A549 (cell line): ENCODE data around the gene MAP2K6. TPM values are rescaled to one million over a fixed set of nuclear protein-coding genes. Genes with fewer than 3 reads are reported as not detected.

Experiments
- ATAC-seq, 2 experiments: fragments of 200-7000 bp in 1 of 2; fragments of >200 bp in 1 of 2; cut with Nextera tagmentation in 1 of 2; cut with Tn5 transposase in 1 of 2; 3 replicates each; pipeline versions ENCODE4 v1.8.0 to v1.9.1; 2018 to 2020; ENCODE audit warnings: mild to moderate bottlenecking in 1 of 2, moderate library complexity in 1 of 2
- CTCF ChIA-PET: fragments of 300-600 bp; sonication (Branson Sonifier 250); formaldehyde crosslinking; extraction: SDS; loops from one replicate; lab custom pipeline; 2021; ENCODE audit warnings: antibody characterized with exemption, inconsistent platforms; lab: Yijun Ruan, JAX
- POLR2A ChIA-PET: fragments of 350-600 bp; formaldehyde crosslinking; extraction: SDS; loops from one replicate; lab custom pipeline; 2021; ENCODE audit warnings: antibody characterized with exemption, inconsistent platforms; lab: Yijun Ruan, JAX
- DNase-seq, 2 experiments: peaks; one replicate each; pipeline versions ENCODE4 v3.0.0 to v3.0.0-alpha.2; 2011 to 2016; ENCODE audit warnings: low read depth in 1 of 2, low spot score in 1 of 2
- FAIRE-seq: peaks from 2 replicates; lab custom pipeline; 2011; peaks lifted over from hg19 to GRCh38; lab: Jason Lieb, UNC
- H3K27ac ChIP-seq, 2 experiments: fragments of >200 bp; sonication (Bioruptor Twin); formaldehyde crosslinking; 3 replicates each; pipeline ENCODE4 v1.5.1; 2016 to 2017
- H3K4me1 ChIP-seq: fragments of >200 bp; sonication (Bioruptor Twin); formaldehyde crosslinking; 3 replicates; pipeline ENCODE4 v1.6.1; 2016
- H3K4me2 ChIP-seq: fragments of >200 bp; sonication (Bioruptor Twin); formaldehyde crosslinking; 3 replicates; pipeline ENCODE4 v1.6.1; 2016
- H3K4me3 ChIP-seq: fragments of >200 bp; sonication (Bioruptor Twin); formaldehyde crosslinking; 3 replicates; pipeline ENCODE4 v1.5.1; 2016
- H3K9me3 ChIP-seq: fragments of >200 bp; sonication (Bioruptor Twin); formaldehyde crosslinking; 3 replicates; pipeline ENCODE4 v1.6.1; 2016
- CBX2 ChIP-seq: fragments of 200-600 bp; sonication (generic); IDR thresholded peaks from 2 replicates; pipeline ENCODE4 v1.6.1; 2016; ENCODE audit warnings: low read depth, mild to moderate bottlenecking, borderline replicate concordance
- CEBPB ChIP-seq, 2 experiments: fragments of >200 bp in 1 of 2; sonication (Bioruptor Twin) in 1 of 2; formaldehyde crosslinking in 1 of 2; IDR thresholded peaks; 2 replicates each; pipeline ENCODE4 v1.6.1; 2012 to 2016
- CHD4 ChIP-seq: fragments of 200-600 bp; sonication (generic); IDR thresholded peaks from 2 replicates; pipeline ENCODE4 v1.6.1; 2016; ENCODE audit warnings: antibody characterized with exemption, mild to moderate bottlenecking, borderline replicate concordance
- ESRRA ChIP-seq: fragments of 150-350 bp; IDR thresholded peaks from 2 replicates; pipeline ENCODE4 v1.6.1; 2014; ENCODE audit warnings: mild to moderate bottlenecking, low read length, borderline replicate concordance
- HDAC2 ChIP-seq: fragments of 200-600 bp; sonication (generic); IDR thresholded peaks from 2 replicates; pipeline ENCODE4 v1.6.1; 2016
- HEYL ChIP-seq: fragments of 250-450 bp; sonication (Bioruptor Pico); IDR thresholded peaks from 2 replicates; pipeline ENCODE4 v1.8.0; 2021; ENCODE audit warnings: mild to moderate bottlenecking, moderate library complexity
- HOXA7 ChIP-seq: fragments of 250-450 bp; sonication (Bioruptor Pico); IDR thresholded peaks from 2 replicates; pipeline ENCODE4 v1.5.0; 2020; ENCODE audit warnings: mild to moderate bottlenecking, moderate library complexity
- JUNB ChIP-seq: fragments of >200 bp; sonication (Bioruptor Twin); formaldehyde crosslinking; IDR thresholded peaks from 2 replicates; pipeline ENCODE4 v1.6.1; 2016
- KDM5A ChIP-seq: fragments of 200-600 bp; sonication (generic); IDR thresholded peaks from 2 replicates; pipeline ENCODE4 v1.6.1; 2016; ENCODE audit warnings: antibody characterized with exemption, mild to moderate bottlenecking
- MAFK ChIP-seq: fragments of 450-650 bp; IDR thresholded peaks from 2 replicates; pipeline ENCODE4 v1.6.1; 2014; ENCODE audit not compliant: partially characterized antibody
- PHF8 ChIP-seq: fragments of 200-600 bp; sonication (generic); IDR thresholded peaks from 2 replicates; pipeline ENCODE4 v1.6.1; 2016; ENCODE audit warnings: low read depth, mild to moderate bottlenecking, antibody characterized with exemption, moderate library complexity, borderline replicate concordance
- POLR2A ChIP-seq: IDR thresholded peaks from 2 replicates; pipeline ENCODE4 v1.6.1; 2012; ENCODE audit warnings: mild to moderate bottlenecking, low read length
- RAD21 ChIP-seq, 2 experiments: fragments of >200 bp in 1 of 2; sonication (Bioruptor Twin) in 1 of 2; formaldehyde crosslinking in 1 of 2; IDR thresholded peaks in 1 of 2; conservative IDR thresholded peaks in 1 of 2; 2 replicates in 1 of 2; 3 replicates in 1 of 2; pipeline ENCODE4 v1.6.1; 2012 to 2018; ENCODE audit warnings: inconsistent platforms in 1 of 2
- RARB ChIP-seq: fragments of 250-450 bp; sonication (Bioruptor Pico); IDR thresholded peaks from 2 replicates; pipeline ENCODE4 v1.8.0; 2021; ENCODE audit warnings: mild to moderate bottlenecking, moderate library complexity
- RFX5 ChIP-seq: fragments of 450-650 bp; IDR thresholded peaks from 2 replicates; pipeline ENCODE4 v1.7.1; 2014; ENCODE audit warnings: antibody characterized with exemption, mild to moderate bottlenecking, moderate library complexity
- SMC3 ChIP-seq: fragments of >200 bp; sonication (Bioruptor Twin); formaldehyde crosslinking; IDR thresholded peaks from 3 replicates; pipeline ENCODE4 v1.6.1; 2018; ENCODE audit warnings: inconsistent platforms
- SREBF2 ChIP-seq: fragments of 450-650 bp; IDR thresholded peaks from 2 replicates; pipeline ENCODE4 v1.6.1; 2014; ENCODE audit warnings: mild to moderate bottlenecking, moderate library complexity
- TFCP2L1 ChIP-seq: fragments of 250-450 bp; sonication (Bioruptor Pico); IDR thresholded peaks from 2 replicates; pipeline ENCODE4 v1.5.0; 2021; ENCODE audit warnings: mild to moderate bottlenecking
- TP53 ChIP-seq: fragments of 250-450 bp; sonication (Bioruptor Pico); IDR thresholded peaks from 2 replicates; pipeline ENCODE4 v1.5.0; 2021; ENCODE audit warnings: mild to moderate bottlenecking, moderate library complexity
- ZSCAN20 ChIP-seq: fragments of 250-450 bp; sonication (Bioruptor Pico); IDR thresholded peaks from 2 replicates; pipeline ENCODE4 v1.8.0; 2022; ENCODE audit warnings: mild to moderate bottlenecking, moderate library complexity
- WGBS: methylation state at CpG from one replicate; pipeline ENCODE4 v1.1.6; 2017; ENCODE audit errors: missing lambda C conversion rate; 5-methylcytosine and 5-hydroxymethylcytosine counted together
- polyA plus RNA-seq, 4 experiments: library from polyadenylated mRNA; depleted of rRNA in 3 of 4; stranded (reverse); fragments of >200 nt; fragmentation: RNase III in 1 of 4; extraction: RNeasy Plus Mini Kit Qiagen cat#74134 plus additional on column Dnase treatment in 1 of 4; gene quantifications; 2 replicates in 3 of 4; 3 replicates in 1 of 4; pipeline ENCODE4 v1.2.3, GENCODE V29; 2011 to 2017
- TF ChIP-seq, protein P1 (sequence below): fragments of >200 bp; sonication (Bioruptor Twin); formaldehyde crosslinking; IDR thresholded peaks from 3 replicates; pipeline ENCODE4 v1.6.1; 2016
- TF ChIP-seq, protein P2 (sequence below): fragments of 450-650 bp; IDR thresholded peaks from 2 replicates; pipeline ENCODE4 v1.6.1; 2014; ENCODE audit warnings: antibody characterized with exemption
- TF ChIP-seq, protein P3 (sequence below): fragments of >200 bp; sonication (Bioruptor Twin); formaldehyde crosslinking; IDR thresholded peaks from 2 replicates; pipeline ENCODE4 v1.6.1; 2016
- TF ChIP-seq, protein P4 (sequence below): fragments of 150-350 bp; IDR thresholded peaks from 2 replicates; pipeline ENCODE4 v1.6.1; 2014; ENCODE audit warnings: low read depth, mild to moderate bottlenecking, low read length
- TF ChIP-seq, protein P5 (sequence below): fragments of >200 bp; sonication (Bioruptor Twin); formaldehyde crosslinking; IDR thresholded peaks from 3 replicates; pipeline ENCODE4 v1.5.1; 2016

The MAP2K6 gene
- polyA plus RNA-seq, 2 of the 4 experiments (the other 2 are of a cell fraction), result 20.2 to 20.7 TPM

DNA sequence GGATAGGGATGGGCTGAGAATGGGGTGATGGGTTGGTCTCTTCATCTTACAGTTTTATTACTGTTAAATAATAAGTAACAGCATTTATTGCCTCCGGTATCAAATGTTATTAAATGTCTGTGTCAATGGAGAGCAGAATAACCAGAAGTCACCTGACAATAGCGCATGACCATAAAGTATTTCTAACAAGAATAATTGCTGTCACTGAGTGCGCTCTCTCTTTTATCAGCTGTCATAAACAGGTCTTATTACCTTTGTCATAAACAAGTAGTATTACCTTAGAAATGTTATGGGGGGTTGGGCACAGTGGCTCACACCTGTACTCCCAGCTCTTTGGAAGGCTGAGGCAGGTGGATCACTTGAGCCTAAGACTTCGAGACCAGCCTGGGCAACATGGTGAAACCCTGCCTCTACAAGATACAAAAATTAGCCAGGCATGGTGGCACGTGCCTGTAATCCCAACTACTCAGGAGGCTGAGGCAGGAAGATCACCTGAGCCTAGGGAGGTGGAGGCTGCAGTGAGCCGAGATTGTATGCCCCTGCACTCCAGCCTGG, 120.6 kb downstream of the MAP2K6 start:
- DNase-seq, result no peak
- POLR2A ChIA-PET, result no interaction called here
- Histone ChIP-seq H3K4me3 (no peak overlapping the region), H3K4me2 (no peak overlapping the region), H3K4me1 (peaks cover 9% of the 10 kb centered on the region; the same call in 2 of the 3 replicates), H3K9me3 (no peaks in the 10 kb centered on the region), H3K27ac (no peak overlapping the region)
- ATAC-seq, result no peak
- TF ChIP-seq, protein P1, sequence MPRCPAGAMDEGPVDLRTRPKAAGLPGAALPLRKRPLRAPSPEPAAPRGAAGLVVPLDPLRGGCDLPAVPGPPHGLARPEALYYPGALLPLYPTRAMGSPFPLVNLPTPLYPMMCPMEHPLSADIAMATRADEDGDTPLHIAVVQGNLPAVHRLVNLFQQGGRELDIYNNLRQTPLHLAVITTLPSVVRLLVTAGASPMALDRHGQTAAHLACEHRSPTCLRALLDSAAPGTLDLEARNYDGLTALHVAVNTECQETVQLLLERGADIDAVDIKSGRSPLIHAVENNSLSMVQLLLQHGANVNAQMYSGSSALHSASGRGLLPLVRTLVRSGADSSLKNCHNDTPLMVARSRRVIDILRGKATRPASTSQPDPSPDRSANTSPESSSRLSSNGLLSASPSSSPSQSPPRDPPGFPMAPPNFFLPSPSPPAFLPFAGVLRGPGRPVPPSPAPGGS, result no peak
- TF ChIP-seq, protein P2, sequence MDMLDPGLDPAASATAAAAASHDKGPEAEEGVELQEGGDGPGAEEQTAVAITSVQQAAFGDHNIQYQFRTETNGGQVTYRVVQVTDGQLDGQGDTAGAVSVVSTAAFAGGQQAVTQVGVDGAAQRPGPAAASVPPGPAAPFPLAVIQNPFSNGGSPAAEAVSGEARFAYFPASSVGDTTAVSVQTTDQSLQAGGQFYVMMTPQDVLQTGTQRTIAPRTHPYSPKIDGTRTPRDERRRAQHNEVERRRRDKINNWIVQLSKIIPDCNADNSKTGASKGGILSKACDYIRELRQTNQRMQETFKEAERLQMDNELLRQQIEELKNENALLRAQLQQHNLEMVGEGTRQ, result no peak
- TF ChIP-seq CEBPB (IDR thresholded peaks at IDR 0.05) (no peak), CBX2 (no peak), SMC3 (no peak), TP53 (CRISPR knock-in tag) (no peak), MAFK (no peak), ESRRA (no peak), TFCP2L1 (CRISPR knock-in tag) (no peak), RFX5 (no peak), KDM5A (no peak), POLR2A (no peak), CHD4 (no peak)
- TF ChIP-seq, protein P3, sequence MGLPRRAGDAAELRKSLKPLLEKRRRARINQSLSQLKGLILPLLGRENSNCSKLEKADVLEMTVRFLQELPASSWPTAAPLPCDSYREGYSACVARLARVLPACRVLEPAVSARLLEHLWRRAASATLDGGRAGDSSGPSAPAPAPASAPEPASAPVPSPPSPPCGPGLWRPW, result no peak
- 68% methylated on average over 6 of the region's 6 CpGs for WGBS
- CTCF ChIA-PET, result interaction anchor here (0.6 to 12.4 kb wide), 4 partner anchors 10 to 780 kb away, joined by 3 to 118 read pairs (median 4); no protein-coding TSS in a partner anchor
- peak; percentile 7 for FAIRE-seq

DNA sequence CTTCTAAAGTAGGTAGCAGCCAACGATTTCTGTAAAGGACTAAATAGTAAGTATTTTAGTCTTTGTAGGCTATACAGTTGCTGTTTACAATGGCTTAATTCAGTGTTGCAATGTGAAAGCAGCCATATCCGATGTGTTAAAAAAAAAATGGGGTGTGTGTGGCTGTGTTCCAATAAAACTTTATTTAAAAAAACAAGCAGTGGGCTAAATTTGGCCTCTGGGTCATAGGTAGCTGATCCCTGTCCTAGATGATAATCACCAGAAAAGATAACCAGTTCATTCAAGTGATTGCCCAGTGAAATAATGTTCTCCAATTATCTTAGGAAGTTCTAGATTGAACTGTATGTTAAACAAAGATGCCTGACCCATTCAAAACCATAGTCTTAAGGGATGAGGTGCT, 124.3 kb downstream of the MAP2K6 start:
- DNase-seq (no peak), FAIRE-seq (no peak), ATAC-seq (no peak)
- ChIA-PET POLR2A (no interaction called here), CTCF (interaction anchor here (1.5 to 12.4 kb wide), 3 partner anchors 13 to 31 kb away, joined by 6 to 118 read pairs (median 12); no protein-coding TSS in a partner anchor)
- H3K4me1 ChIP-seq, result peaks cover 14% of the 10 kb centered on the region; the same call in 2 of the 3 replicates
- H3K4me2 ChIP-seq, result no peak overlapping the region
- 64% methylated on average over 2 of the region's 2 CpGs for WGBS
- TF ChIP-seq HOXA7 (no peak), ZSCAN20 (CRISPR knock-in tag) (no peak), PHF8 (no peak), CHD4 (no peak), JUNB (no peak), POLR2A (no peak), SREBF2 (no peak), MAFK (no peak), HEYL (CRISPR knock-in tag) (no peak), TP53 (CRISPR knock-in tag) (no peak), KDM5A (no peak), HDAC2 (no peak), RAD21 (conservative IDR thresholded peaks at IDR 0.05 in 1 of 2, IDR thresholded peaks at IDR 0.05 in 1 of 2) (no peak), RARB (no peak), TFCP2L1 (CRISPR knock-in tag) (no peak)
- TF ChIP-seq, protein P4, sequence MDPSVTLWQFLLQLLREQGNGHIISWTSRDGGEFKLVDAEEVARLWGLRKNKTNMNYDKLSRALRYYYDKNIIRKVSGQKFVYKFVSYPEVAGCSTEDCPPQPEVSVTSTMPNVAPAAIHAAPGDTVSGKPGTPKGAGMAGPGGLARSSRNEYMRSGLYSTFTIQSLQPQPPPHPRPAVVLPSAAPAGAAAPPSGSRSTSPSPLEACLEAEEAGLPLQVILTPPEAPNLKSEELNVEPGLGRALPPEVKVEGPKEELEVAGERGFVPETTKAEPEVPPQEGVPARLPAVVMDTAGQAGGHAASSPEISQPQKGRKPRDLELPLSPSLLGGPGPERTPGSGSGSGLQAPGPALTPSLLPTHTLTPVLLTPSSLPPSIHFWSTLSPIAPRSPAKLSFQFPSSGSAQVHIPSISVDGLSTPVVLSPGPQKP, result no peak
- TF ChIP-seq, protein P3, result no peak
- TF ChIP-seq, protein P5, sequence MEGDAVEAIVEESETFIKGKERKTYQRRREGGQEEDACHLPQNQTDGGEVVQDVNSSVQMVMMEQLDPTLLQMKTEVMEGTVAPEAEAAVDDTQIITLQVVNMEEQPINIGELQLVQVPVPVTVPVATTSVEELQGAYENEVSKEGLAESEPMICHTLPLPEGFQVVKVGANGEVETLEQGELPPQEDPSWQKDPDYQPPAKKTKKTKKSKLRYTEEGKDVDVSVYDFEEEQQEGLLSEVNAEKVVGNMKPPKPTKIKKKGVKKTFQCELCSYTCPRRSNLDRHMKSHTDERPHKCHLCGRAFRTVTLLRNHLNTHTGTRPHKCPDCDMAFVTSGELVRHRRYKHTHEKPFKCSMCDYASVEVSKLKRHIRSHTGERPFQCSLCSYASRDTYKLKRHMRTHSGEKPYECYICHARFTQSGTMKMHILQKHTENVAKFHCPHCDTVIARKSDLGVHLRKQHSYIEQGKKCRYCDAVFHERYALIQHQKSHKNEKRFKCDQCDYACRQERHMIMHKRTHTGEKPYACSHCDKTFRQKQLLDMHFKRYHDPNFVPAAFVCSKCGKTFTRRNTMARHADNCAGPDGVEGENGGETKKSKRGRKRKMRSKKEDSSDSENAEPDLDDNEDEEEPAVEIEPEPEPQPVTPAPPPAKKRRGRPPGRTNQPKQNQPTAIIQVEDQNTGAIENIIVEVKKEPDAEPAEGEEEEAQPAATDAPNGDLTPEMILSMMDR, result no peak
- H3K9me3 ChIP-seq, result no peaks in the 10 kb centered on the region
- H3K4me3 ChIP-seq, result no peak overlapping the region
- H3K27ac ChIP-seq, result no peak overlapping the region
